SIG-M5 treated with dmso at 0.1 percent for 504 hours (cell line): ENCODE results near the gene BCO1.

ENCODE experiments used
- DNase-seq: peaks from one replicate; lab custom pipeline; 2025; ENCODE audit not compliant: unreplicated experiment; lab: John Stamatoyannopoulos, UW

Gene BCO1, protein sequence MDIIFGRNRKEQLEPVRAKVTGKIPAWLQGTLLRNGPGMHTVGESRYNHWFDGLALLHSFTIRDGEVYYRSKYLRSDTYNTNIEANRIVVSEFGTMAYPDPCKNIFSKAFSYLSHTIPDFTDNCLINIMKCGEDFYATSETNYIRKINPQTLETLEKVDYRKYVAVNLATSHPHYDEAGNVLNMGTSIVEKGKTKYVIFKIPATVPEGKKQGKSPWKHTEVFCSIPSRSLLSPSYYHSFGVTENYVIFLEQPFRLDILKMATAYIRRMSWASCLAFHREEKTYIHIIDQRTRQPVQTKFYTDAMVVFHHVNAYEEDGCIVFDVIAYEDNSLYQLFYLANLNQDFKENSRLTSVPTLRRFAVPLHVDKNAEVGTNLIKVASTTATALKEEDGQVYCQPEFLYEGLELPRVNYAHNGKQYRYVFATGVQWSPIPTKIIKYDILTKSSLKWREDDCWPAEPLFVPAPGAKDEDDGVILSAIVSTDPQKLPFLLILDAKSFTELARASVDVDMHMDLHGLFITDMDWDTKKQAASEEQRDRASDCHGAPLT

DNA sequence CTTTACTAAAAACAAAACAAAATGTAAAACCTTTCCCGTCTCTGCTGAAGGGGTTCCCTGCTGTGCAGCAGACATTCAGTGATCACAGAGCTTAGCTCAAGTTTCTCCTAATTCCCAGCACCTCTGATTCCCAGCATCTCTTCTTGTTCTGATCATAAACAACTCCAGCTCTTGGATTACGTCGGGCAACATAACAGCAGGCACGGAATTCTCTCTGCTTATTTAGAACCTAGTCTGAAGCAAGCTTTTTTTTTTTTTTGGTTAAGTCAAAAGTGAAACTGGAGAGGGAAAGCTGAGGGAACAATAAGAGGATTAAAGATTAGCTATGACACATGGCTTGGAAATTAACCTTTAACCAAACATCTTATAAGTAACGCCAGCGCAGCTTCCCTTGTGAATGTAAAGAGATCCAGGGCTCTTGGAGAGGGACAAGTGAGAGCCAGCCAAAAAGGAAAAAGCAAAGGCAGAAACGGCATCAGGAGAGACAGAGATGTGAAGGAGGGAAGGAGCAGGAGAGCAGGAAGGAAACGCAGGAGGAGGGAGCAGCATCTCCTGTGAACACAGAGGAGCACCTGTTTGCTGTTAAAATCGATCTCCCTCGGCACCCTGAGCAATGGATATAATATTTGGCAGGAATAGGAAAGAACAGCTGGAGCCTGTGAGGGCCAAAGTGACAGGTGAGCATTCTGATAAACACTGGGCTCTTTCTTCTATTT, at the start of gene BCO1:
BCO1 (plus strand) TSS at position 394 of the 716 bp plus-strand sequence; CDS start at position 614, 220 bp downstream.
- no peak for DNase-seq

DNA sequence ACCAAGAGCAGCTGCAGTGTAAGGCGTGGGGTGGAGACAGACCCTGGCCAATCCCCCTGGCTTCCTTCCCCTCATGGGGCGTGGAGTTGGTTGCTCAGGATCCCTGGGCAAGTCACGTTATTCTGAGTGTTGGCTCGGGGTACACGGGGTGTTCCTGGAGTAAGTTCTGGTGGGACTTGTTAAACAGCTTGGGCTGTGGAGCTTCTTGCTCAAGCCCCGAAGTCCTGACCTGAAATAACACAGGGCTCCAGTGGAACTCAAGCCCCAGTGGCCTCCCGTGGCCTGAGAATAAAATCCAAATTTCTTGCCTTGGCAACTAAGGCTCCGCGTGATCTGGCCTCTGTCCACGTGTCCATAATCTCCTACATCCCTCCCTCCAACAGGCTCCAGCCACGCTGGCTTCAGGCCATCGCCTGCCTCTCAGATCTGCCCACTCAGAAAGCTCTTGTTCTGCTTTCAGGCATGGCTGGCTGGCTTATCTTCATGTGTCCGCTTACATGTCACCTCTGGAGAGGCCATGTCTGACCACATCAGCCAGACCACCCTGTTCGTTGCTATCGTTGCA, 49.3 kb upstream of the BCO1 start:
- no peak for DNase-seq

DNA sequence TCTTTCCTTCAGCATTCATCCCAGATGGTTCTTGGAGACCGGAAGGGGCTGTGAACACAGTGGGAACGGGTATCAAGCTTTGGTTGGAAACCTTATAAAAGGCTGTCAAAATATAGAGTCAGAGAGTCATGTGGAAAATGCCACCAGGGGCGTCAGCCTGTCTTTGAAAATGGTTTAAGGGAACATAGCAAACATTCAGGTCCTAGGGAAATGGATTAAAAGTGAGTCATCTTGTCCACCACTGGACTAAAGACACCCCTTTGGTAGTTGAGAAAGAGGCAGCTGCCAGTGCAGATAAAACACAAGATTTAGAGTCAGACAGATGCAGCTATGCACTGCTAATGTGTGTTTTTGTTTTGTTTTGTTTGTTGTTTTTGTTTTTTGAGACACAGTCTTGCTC, 47.8 kb upstream of the BCO1 start:
- no peak for DNase-seq

DNA sequence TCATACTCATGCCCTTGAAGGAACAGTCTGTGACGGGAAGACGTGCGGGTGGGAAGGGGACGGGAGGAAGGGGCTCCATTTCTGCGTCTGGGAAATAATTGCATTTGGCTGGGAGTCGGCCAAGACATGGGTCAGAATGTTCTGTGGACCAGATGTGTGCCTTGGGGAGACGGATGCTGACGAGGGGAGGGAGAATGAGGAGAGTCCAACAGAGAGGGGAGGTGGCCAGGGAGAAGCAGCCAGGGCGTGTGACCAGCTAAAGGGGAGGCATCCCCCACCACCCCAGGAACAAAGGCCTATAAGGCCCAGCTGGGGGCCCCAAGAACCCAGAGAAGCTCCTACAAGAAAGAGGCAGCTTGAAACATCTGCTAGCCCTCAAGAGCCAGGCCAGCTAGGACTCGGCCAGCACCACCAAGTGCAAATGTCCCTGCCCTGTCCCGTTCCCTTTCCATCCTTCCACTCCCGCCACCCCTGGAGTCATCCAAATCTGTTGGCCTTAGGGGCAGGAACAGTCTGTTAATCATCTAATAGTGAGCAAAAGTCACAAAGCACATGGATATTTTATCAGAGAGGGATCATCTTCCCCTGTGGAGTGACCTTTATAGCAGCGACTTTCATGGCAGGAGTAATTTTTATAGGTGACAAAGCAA, 42.5 kb upstream of the BCO1 start:
- no peak for DNase-seq

DNA sequence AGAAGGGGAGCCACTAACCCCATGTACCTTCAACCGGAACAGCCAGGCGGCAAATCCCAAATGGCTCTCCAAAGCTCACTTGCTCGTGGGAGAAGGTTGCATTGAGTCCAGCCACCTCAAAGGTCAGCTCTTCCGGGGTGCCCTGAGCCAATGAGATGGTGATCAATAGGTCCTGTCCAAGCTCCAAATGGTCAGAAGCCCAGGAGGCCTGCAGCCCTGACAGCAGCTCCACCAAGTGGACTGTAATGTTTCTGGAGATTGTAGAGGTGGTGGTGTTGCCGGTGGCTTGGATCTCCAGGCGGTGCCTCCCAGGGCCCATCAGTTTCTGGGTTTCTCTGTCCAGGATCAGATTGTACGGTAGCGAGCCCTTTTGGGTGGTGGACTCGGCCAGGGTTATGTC, 39.9 kb upstream of the BCO1 start:
- no peak for DNase-seq

DNA sequence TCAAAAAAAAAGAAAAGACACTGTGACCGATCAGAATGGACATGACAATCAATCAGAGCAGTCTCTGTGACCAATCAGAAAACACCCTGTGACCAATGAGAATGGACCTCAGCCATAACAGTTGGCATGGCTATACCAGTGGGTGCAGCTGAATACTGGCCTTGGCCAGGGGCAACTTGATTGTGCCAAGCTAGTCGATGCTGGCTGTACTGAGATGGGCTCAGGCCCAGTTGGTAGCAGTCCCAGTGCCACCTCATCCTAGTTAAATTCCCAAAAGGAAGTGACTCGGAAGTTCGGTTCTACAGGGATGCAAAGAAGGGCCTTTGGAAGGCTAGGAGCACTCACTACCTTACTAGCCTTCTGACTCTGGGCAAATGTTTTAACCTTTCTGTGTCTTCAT, 37.2 kb upstream of the BCO1 start:
- no peak for DNase-seq

DNA sequence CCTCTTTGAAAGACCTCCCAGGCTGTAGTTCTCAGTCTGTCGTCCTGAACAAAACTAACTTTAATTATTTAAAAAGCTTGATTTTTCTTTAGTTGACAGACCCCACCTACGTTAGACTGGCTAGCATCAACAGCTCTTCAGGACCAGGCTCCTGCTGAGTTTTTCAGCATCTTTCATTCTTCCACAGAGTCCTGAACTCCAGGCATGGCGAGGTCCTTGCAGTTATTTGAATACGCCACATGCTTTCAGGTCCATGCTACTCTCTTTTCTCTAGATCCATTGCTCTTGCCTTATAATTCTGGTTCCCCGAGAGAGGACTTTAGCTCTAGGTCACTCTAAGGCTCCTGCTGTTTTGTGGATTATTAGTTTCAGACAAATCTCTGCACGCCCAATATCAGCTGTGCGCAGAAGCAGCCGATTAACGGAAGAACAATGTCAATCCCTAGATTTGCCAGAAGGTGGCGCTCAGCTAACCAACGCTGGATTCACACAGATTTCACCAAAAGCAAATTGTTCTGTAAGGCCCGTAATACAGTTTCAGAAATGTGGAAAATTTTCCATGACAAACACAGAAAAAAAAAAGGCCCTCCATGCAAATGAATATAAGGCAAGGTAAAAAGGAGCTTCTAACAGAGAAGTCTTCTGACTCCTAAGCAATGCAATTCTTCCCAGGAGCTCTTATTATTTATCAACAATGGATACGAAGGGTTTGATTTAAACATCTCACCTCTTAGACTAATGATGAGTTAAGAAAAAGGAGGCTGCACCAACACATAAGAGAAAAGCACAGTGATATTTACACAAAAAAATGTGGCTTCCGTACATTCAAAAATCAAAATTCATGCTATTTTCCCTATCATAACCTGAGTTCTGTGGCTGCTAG, 33.5 kb upstream of the BCO1 start:
- peak; percentile 21 for DNase-seq

DNA sequence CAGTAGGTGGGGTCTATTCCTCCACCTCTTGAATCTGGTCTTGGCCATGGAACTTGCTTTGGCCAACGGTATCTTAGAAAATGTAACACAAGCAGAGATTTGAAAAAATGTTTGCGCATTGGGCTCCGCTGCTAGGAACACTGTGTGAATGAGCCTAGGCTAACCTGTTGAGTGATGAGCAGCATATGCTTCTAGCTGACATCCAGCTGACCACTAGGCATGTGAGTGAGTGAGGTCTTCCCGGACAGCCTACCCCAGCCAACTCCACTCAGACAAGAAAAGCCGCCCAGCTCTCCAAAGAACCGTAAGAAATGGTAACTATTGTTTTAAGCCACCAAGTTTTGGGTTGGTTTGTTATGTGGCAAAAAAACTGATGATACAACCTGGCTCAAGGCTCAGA, 31.4 kb upstream of the BCO1 start:
- DNase-seq, result no peak

DNA sequence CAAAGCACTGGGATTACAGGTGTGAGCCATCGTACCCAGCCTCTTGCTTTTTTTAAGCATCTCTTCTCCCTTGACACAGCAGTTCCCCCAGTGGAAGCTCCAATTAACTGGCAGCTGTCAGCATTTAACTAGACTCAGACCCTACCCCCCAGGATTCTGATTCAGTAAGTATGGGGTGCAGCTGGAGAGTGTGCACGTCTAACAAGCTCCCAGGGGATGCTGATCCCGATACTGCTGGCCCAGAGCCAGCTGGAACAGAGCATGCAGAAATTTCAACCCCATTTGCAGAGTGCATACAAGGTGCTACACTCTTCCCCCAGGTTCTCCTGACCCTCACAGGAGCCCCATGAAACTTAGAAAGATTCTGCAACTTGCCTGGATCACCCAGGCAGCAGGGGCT, 27.7 kb upstream of the BCO1 start:
- DNase-seq, result no peak

DNA sequence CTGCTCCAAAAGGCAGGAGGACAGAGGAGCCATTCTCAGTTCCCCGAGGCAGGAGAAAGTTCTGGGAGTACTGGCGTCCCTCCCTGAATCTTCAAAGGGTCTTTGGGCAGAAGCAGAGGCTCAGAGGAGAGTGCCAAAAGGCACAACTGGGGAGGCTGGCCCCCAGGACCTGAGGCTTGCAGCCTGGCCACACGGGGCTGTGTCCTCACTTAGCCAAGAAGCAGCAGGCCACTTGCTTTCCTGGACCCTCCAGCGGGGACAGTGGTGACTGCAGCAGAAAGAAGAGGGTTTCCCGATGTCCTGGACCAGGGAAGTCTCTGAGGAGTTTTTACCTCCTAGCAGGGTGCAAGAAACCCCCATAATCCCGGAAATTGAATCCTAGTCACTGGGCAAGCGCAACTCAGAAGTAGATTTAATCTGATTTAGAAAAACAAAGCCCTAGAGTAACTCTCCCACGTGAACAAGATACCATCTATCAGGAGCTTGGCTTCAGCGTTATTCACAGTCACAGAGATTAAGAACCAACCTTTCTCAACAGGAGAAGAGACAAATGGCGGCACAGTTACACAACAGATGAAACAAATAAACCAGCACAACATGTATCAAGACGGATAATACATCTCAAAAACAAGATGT, 25.5 kb upstream of the BCO1 start:
- DNase-seq, result no peak

DNA sequence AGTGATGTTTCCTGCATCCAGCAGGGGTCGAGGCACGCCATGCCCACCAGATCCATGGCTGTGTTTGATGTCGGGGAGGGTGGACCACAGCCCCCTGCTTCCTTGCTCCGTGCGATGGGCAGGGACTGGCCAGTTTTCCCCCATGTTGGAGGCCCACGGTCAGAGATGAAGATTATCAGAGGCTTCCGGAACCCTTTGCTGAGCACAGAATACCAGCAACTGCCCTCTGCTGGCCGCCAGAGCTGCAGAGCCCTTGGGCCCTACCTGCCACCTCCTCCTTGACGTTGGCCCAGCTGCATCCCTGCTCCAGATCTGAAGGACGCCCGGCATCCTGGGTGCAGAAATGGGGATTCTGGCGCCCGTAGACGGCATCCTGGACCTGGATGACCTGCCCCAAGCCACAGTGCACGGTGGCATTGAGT, 23.7 kb upstream of the BCO1 start:
- DNase-seq, result peak; percentile 22

DNA sequence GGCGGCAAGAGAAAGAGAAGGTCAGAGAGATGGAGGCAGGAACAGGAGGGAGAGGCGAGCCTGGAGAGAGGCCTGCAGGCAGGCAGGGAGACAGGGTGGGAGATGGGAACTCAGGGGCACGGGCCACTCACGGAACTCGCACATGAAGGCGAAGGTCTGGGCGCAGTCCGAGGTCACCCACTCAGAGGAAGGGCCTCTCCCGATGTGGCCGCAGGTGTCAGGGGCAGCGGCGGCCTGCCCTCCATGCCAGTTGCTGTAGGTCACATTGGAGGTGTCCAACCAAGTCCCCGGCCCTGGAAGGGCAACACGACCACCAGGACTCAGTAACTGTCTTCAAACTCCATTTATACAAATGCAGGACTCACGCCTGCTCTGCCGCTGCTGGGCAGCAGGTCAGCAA, 22.4 kb upstream of the BCO1 start:
- no peak for DNase-seq

DNA sequence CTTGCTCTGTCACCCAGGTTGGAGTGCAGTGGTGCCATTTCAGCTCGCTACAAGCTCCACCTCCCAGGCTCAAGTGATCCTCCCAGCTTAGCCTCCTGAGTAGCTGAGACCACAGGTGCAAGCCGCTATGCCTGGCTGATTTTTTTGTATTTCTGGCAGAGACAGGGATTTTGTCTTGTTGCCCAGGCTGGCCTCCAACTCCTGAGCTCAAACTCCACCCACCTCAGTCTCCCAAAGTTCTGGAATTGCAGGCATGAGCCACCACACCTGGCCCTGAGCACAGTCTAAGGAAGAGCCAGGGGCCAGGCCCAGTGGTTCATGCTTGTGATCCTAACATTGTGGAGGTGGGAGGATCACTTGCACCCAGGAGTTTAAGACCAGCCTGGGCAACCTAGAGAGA, 21.8 kb upstream of the BCO1 start:
- no peak for DNase-seq

DNA sequence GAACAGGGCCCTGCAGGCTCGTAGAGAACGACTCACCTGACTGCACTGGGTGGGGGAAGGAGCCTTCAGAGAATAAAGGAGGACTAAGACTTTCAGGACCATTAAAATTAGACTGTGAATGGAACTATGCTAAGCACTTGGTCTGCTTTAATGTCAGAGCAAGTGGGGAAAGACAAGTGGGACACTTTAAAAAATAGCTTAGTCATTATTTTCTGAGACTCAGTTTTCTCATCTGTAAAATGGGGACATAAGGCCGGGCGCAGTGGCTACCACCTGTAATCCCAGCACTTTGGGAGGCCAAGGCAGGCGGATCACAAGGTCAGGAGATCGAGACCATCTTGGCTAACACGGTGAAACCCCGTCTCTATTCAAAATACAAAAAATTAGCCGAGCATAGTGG, 19.3 kb upstream of the BCO1 start:
- DNase-seq, result no peak

DNA sequence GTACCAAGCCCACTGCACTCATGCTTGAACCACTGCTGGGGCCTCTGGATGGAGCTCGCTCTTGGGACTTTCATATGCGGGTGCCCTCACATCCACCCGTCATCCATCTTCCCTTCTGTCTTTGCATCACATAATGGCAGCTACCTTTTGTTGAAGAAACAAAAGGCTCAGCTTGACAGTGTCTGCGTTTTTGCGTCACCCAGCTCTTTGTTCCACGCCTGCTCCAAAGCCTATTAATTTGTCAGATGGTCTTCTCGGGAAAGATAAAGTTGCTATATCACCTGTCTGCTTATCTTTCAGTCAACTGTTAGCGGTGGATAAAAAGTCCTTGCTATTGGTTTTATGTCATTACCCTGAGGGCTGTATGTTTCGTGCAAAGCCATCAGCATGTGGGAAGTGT, 18.1 kb upstream of the BCO1 start:
- no peak for DNase-seq

DNA sequence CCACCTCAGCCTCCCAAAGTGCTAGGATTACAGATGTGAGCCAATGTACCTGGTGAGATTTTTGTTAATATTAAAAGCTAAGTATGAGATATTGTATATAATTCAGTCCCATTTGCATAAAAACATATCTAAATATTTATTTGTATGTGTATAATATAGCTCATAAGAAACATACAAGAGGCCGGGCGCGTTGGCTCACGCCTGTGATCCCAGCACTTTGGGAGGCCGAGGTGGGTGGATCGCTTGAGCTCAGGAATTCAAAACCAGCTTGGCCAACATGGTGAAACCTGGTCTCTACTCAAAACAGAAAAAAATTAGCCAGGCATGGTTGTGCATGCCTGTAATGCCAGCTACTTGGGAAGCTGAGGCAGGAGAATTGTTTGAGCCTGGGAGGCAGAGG, 16.8 kb upstream of the BCO1 start:
- no peak for DNase-seq

DNA sequence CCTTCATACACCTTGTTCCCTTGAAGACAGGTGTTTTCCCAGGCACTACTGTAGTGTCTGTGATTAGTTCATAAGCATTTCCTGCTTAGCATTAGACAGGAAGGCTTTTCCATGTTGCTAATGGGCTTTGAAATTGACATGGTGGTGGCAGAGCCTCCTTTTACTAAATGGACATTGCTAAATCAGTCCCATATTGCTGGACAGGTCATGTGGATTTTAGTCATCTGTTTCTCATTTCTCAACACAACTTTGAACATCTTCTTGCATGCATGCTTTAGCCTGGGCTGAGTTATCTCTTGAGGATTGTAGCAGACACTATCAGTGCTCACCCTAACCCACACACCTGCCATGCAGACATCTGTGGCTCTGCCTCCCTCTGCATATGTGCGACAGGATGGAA, 13.7 kb upstream of the BCO1 start:
- no peak for DNase-seq

DNA sequence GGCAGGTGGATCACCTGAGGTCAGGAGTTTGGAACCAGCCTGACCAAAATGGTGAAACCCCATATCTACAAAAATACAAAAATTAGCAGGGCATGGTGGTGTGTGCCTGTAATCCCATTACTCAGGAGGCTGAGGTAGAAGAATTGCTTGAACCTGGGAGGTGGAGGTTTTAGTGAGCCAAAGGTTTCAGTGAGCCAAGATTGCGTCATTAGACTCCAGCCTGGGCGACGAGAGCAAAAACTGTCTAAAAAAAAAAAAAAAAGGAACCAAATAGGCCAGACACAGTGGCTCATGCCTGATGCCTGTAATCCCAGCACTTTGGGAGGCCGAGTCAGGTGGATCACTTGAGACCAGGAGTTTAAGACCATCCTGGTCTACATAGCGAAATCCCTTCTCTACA, 12.8 kb upstream of the BCO1 start:
- peak; percentile 29 for DNase-seq

DNA sequence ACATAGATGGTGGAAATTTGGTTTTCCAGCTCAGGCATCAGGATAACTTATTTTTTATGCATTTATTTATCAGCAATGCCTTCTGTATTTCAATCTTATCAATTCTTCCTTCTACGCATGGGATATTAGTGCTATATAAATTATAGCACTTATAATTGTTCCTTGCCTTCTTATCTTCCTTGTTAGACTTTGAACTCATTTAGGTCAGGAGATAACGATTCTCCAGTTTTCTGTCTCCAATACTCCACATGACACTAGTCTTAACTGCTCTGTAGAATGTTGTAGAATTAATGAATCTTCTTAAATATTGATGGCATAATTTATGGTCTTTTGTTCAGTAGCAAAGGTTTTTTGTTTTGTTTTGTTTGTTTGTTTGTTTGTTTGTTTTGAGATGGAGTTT, 10.7 kb upstream of the BCO1 start:
- no peak for DNase-seq

DNA sequence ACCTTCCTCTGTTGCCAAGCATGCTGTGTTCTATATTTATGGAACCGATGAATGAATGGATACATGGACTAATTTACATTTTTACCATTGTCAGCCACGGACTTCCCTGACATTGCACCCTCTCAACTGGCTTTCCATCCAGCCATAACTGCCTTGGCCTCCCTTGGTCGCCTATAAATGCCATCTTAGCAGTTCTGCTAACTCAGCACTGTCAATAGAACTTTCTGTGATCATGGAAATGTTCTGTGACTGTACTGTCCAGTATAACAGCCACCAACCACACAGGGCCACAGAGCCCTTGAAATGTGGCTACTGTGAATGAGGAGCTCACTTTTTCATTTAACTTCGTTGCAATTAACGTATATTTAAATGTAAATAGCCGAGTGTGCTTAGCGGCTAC, 8.7 kb upstream of the BCO1 start:
- no peak for DNase-seq
